Kidney glomerular epithelial cell (primary cell): ENCODE results near the gene SEC14L3.

ENCODE experiments used
- DNase-seq: peaks from one replicate; lab custom pipeline; 2025; lab: John Stamatoyannopoulos, UW

SEC14L3 gene

DNA sequence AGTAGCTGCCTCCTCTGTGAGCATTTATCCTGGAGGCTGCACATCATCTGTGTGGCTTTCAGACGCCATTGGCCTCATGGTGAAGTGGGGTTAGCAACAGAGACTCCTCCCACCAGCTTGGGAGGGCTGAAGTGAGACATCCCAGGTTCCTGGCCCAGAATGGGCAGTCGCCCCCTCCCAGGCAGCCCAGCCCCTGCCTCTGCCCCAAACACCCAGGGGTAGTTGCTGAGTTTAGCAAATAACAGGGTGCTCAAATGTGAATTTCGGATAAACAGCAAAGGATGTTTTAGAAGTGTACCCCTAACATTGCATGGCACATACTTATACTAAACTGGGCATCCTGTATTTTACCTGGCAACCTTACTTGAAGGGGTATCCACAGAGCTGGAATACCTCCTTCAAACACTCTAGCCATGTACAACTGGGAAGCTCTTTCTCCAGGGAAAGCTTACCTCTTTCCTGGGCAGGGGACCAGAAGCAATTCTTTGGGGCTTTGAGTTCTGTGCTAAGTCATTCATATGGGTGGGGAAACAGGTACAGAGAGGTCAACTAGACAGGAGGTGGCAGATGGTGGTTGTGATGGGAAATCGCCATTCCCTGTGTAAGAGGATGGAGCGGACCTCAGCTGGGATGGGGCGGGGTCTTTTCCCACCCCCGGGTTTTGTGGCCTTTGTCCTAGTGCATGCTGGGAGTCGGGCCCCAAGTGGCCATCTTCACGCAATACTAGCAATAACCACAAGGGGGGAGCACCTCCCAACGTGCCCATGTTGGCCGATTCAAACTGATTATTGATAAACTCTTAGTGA, 27.0 kb downstream of the SEC14L3 start:
- no peak for DNase-seq

DNA sequence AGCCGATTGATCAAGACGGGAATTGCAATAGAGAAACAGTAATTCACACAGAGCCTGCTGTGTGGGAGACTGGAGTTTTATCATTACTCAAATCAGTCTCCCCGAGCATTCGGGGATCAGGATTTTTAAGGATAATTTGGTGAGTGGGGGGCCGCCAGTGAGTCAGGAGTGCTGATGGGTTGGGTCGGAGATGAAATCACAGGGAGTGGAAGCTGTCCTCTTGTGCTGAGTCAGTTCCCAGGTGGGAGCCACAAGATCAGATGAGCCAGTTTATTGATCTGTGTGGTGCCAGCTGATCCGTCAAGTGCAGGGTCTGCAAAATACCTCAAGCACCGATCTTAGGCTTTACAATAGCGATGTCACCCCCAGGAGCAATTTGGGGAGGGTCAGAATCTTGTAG, 30.7 kb downstream of the SEC14L3 start:
- DNase-seq, result no peak

DNA sequence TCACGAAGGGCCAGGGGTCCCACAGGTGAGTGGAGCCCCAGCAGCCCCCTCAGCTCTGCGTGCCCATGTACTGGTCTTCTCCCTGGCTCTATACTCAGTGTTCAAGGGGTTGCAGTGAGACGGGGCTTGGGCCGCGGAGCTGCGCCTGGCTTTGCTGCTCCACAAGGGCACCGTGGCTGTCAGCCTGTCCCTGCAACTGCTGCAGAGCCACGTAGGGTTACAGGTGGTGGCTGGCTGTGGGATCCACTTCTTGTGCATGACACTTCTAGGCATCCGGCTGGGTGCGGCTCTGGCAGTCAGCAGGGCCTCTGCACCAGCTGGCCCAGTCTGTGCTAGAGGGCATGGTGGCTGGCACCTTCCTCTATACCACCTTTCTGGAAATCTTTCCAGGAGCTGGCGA, 32.0 kb downstream of the SEC14L3 start:
- DNase-seq, result no peak

DNA sequence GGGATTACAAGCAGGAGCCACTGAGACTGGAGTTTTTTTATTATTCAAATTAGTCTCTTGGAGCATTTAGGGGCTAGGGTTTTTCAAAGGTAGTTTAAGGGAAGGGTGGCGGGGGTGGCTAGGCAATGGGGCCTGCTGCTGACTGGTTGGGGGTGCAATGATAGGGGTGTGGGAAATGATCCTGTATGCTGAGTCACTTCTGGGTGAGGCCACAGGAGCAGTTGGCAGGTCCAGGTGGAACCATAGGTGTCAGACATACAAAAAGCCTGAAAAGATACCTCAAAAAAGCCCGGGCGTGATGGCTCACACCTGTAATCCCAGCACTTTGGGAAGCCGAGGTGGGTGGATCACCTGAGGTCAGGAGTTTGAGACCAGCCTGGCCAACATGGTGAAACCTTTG, 32.6 kb downstream of the SEC14L3 start:
- DNase-seq, result no peak

DNA sequence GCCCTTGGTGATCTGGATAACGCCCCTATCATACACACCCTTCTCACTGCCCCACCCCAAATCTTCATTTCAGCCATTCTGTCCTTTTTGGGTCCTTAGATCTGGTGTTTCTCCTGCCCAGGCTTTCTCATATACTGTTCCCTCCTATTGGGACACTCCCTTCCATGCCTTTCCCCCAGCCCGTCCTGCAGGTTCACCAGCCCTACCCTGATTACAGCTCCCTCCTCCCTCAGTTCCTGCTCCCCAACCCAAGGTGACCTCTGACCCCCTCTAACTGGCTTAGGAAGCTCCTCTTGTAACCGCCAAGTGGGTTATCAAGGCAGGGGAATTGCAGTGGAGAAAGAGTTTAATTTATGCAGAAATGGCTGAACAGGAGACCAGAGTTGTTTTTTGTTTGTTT, 33.3 kb downstream of the SEC14L3 start:
- DNase-seq, result no peak

DNA sequence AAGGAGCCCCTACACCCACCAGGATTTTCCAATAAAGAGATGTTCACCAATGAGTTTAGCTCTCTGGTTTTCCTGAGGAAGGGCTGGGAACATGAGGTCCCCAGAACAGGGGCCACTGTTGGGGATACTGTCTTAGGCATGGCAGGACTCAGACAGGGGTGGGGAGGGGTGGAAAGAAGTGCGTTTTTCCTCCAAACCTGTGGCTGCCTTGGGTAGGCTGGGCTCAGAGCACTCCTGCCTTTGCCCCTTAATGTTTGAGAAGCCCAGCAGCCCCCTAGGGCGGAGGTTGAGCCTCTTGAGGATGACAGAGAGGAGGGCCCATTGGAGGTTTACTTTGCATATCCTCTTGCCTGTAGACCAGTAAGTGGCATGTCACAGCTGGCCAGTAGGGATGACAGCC, 35.6 kb downstream of the SEC14L3 start:
- no peak for DNase-seq

DNA sequence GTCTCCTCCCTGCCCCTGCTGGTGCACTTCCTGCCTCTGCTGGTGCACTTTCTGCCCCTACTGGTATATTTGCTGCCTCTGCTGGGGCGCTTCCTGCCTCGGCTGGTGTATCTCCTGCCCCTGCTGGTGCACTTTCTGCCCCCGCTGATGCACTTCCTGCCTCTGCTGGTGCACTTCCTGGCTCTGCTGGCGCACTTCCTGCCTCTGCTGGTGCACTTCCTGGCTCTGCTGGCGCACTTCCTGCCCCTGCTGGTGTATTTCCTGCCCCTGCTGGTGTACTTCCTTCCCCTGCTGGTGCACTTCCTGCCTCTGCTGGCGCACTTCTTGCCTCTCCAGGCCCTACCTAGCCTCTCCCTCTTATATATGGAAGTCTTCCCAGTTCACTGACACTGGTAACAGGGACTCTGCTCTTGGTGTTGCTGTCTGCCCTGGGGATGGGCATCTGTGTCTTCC, 36.1 kb downstream of the SEC14L3 start:
- no peak for DNase-seq

DNA sequence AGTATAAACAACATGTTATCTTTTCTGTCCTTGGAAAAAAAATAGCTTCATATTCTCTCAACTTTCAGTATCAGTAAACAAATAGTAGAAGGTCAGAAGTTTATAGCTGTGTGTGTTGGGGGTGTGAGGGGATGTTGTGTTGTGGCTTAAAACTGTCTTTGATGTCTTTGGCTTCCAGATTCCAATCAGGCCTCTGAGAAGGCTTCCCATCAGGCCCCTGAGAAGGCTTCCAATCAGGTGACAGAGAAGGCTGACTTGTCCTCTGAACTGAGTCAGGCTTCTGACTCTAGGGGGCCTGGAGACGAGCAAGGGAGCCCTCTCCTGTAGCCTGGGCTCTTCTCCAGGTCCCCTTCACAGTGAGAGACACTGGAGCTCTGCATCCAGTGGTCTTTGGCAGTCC, 37.0 kb downstream of the SEC14L3 start:
- no peak for DNase-seq

DNA sequence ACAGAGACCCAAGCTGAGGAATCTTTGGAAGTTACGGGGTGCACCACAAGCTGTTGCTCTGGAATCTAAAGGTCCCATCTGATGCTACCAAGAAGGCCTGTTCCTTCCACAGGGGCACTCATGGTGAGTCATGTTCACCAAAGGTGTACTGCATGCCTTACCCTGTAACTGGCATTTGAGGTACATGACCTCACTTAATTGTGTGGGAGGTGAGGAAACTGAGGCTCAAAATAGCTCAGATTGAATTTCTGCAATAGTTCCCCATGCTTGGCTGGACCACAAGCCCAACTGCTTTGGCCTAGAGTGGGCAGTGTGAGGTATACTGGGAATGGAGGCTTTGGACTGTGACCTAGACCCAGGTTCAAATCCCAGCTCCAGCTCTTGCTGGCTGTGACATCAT, 38.0 kb downstream of the SEC14L3 start:
- DNase-seq, result no peak

DNA sequence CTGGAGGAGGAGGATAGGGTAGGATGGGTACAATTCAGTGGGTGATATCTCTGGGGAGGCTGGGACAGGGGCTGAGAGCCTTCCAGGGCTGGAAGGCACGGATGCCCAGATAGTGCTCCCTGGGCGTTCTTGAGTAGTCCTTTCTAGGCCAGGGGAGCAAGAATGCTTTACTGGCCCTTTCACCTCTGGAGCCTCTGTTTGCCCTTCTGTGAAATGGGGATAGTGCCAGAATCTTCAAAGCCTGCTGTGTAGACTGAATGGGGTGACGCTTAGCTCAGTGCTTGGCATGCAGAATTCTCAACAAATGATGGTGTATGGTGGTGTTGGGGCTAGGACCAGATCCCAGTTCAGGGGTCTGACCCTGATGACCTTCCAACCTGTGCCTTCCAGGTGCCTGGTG, 38.6 kb downstream of the SEC14L3 start:
- no peak for DNase-seq

DNA sequence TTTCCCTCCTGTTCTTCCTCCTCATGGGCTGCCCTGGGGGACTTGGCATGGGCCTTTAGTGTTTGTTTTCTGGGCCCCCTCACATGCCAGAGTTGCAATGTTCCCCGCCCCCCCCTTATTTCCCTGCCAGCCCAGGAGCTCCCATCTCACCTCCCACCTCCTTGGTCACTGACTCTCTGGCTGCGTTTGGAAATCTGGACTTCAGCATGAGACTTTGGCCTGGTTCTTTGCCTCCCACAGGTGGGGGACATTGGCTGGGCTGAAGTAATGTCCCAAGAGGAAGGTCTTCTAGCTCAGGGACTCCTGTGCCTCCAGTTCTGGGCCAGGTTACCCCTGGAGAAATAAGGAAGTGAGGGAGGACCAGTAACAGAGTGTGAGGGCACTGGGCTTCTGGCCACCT, 39.3 kb downstream of the SEC14L3 start:
- no peak for DNase-seq

DNA sequence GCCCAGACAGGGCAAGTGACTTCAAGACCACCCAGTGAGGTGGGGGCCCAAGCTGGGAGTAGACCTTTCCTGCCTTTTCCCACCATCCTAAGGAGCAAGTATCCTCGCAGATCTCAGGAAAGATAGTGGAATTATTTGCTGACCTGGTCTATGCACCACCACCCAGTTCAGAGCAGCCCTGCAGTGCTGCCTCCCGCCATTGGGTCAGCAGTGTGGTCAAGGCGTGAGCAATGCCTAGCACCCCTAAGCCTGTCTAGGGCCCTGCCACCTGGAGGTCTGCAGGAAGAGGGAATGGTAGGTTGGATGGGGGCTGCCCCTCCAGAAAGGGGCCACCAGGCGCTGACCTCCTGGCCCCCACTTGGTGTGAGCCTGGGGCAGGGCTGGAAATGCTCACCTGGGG, 39.7 kb downstream of the SEC14L3 start:
- no peak for DNase-seq

DNA sequence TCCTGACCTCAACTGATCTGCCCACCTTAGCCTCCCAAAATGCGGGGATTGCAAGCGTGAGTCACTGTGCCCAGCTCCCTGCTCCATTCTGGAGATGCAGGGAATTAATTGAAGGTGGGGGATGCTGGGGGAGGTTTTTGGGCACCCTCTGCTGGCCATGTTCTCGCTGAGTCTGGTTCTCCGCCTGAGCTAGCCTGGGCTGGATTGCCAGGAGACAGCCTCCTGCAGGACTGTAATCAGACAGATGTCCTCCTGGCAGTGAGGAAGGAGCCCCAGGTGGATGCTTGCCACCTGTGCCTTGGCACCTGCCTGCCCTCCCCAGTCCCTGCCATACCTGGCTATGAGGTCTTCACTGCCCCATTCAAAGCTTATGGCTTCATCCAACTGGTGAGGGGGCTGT, 40.9 kb downstream of the SEC14L3 start:
- no peak for DNase-seq

DNA sequence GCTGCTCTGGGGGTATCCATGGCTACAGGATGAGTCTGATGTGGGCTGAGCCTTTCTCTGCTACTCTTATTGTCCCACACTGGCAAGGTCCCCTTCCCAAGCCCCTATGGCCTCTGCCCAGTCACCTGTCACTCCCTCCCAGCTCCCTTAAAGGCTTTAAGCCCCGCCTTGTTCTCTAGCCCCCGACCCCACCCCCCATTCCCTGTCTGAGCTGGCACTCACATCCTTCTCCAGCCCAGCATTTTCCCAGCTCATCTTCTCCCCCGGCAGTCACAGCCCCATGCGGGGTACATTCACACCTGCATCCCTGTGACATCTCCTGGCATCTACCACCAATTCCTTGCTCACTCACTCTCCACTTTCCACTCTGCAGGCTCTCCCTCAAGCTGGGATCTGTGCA, 41.9 kb downstream of the SEC14L3 start:
- DNase-seq, result no peak

DNA sequence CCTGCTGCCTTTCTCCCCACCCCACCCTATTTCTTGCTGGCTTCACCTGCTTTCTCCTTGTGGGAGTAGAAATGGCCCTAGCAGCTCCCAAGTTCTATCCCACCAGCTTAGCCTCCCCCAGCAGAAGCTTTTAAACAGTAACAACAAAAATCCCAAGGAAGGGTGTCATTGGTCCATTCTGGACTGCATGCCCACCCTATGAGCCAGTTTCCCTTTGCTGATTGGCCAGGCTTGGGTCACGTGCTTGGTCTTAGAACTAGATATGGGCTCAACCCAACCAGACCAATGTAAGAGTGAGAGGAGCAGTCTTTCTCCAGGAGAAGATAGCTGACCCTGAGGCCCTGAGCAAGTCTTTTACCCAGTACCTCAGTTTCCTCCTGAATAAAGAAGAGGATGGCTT, 43.9 kb downstream of the SEC14L3 start:
- no peak for DNase-seq

DNA sequence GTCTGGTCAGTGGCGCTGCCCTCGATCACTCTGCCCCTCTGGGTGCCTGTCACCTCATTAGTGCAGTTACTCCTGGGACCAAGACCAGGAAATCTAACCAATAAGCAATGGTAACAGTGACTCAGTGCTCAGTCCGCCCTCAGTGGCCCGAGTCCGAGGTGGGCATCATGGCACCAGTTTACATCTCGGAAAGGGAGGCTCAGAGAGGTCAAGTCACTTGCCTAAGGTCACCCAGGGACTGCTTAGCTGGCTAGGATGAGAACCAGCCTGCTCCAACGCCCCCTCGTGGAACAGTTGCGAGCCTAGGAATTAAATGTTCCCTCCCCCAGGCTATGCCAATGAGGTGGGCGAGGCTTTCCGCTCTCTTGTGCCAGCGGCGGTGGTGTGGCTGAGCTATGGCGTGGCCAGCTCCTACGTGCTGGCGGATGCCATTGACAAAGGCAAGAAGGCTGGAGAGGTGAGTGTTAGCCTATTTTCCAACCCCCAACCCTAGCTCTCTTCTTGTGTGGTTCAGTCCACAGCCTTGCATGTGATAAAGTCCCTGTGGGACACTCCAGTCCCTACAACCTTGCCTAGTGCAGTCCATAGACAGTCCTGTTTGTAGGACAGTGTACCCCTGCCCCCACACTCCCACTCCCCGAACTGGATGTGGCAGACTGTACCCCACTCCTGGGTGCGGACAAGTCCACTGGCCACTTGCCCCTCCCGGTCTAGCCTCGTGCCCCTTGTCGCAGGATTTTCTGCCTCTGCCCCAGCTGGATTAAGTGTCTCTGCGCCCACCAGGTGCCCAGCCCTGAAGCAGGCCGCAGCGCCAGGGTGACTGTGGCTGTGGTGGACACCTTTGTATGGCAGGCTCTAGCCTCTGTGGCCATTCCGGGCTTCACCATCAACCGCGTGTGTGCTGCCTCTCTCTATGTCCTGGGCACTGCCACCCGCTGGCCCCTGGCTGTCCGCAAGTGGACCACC, 45.1 kb downstream of the SEC14L3 start:
- peak; percentile 63 for DNase-seq

DNA sequence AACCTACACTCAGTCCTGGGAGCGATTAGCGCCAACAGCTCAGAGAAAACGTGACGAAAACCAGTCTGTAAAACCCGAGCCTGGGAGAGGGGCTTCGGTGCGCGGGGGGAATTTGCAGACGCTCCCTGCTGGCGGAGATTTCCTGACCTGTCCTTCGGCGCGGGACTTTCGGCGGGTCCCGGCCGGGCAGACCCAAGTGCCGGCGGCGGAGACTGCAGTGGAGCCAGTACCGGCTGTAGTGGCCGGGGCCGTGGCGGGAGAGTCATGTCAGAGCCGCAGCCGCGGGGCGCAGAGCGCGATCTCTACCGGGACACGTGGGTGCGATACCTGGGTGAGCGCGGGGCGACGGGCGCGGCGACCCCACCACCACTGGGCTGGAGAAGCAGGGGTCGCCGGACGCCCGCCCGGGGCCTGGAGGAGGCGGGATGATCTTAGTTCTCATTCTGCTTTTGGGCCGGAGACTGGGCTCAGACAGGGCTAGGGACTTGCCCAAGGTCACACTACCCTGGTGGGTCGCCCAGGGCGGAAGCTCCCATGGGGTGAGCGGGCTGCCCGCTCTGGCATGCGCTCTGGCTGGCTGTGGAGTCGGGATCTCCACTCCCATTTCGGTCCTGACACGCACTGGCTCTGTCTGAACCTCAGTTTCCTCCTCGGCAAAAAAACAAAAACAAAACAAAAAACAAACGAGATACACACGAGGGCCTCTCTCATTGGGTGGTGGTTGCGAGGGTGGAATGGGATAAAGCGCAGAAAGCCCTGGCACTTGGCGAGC, 46.0 kb downstream of the SEC14L3 start, which contains the start of gene MTFP1:
MTFP1 (plus strand) TSS at position 153 of the 772 bp plus-strand sequence; CDS start at position 265, 112 bp downstream.
- peak; percentile 60 for DNase-seq

DNA sequence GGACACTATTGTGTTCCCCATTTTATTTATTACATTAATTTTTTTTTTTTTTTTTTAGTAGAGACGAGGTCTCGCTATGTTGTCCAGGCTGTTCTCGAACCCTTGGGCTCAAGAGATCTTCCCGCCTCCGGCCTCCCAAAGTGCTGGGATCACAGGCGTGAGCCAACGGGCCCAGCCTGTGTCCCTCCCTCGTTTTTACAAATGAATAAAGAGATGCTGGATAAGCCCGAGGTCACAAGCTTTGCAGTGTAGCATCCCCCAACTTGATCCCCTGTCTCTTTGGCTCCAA, 46.5 kb downstream of the SEC14L3 start:
- peak; percentile 45 for DNase-seq

DNA sequence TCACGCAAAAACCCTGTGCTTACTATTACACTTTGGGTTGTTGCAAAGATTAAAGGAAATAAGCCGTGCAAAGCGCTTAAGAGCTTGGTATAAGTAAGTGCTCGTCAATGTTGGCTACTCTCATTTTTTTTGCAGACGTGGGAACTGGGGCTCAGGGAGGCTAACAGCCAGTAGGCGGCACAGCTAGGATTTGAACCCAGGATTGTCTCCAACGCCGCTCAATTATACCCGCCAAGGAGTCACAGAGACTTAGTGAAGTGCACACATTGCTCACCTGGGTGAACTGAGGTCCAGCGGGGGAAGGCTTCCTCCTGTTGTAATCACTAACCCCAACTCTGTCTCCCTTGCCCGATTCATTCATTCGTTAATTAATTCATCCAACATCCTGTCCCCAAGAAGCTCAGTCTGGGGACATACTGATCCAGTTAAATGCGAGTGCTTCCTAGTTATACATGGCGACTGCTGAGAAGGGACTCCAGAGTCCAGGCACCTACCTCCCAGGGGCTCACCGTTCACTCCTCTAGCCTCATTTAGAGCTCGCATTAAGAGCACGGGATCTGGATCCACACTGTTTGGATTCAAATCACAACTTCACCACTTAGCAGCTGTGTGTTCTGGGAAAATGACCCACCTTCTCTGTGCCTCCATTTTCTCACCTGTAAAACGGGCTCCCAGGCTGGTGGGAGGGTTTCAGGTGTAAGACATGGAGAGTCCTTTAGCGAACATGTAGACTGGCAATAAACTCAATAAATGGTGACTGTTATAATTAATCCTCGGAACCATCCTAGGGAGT, 47.1 kb downstream of the SEC14L3 start:
- peak; percentile 31 for DNase-seq

DNA sequence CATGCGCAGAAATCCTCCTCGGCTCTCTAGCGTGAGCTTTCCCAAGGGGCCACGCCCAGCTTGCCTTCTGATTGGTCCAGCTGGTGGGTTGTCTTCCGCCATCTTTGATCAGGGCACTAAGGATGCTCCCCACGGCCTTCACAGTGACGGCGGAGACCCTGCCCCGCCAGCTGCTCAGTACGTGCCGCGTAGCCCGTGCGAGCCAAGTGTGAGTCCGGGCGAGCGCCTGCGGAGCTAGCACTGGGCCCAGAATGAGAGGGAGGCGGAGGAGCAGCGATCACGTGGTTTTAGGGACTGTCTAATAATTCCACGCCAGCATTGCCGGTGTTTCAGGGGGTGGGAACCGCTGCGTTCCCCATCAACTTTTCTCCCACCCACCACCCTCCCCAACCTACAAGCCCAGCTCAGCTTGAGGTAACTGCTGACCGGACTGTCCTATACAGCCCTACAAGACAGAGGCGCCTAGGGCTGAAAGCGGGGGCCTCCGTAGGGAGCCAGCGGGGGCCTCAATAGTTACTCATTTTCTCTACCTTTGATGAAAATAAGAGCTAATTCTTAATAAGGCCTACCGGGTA, 47.8 kb downstream of the SEC14L3 start:
- peak; percentile 98 for DNase-seq

DNA sequence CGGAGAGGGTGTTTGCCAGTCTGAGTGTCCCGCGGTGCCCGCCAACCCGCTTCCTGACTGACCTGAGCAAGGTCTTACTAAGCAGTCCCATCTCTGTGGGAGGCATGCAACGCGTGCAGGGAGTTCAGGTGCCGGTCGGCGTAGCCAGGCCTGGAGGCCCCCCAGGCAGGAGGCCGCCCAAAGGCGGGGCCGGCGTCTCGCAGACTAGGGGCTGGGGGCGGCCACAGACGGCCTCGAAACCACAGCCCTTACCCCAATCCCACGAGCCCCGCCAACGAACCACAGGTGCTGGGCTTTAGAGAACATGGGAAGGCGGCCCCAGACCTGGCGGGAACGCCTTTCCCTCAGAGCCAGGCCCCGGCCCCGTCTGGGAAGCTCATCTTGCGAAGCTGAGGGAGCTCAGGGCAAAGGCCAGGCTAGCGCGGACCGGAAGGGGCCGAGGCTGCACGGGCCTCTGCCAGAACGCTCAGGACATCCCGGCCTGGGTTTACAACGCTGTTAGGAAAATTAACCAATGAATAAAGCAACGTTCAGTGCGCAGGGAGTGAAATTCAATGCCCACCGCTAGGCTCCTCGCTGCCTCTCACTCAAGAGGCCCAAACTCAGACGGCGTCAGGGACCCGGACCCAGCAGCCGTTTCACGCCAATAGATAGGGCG, 48.4 kb downstream of the SEC14L3 start:
- DNase-seq, result peak; percentile 84
